Suprapubic skin (tissue), 4 donors: ENCODE results near the gene KRTAP4-5. TPM values are rescaled to one million over a fixed set of nuclear protein-coding genes. Genes with fewer than 3 reads are reported as not detected.
"Not testable (repeated sequence)": the region's sequence is repeated elsewhere in the genome, so short reads cannot be mapped to it uniquely, and the experiment has no call there.

ENCODE experiments used
- DNase-seq, 2 donors: peaks; one replicate each; pipeline ENCODE4 v3.0.0-alpha.2; 2019; ENCODE audit warnings: low spot score in 2 of 2
- H3K27ac ChIP-seq: fragments of 200-600 bp; sonication (generic); one replicate; pipeline ENCODE4 v1.5.1; 2019
- H3K27me3 ChIP-seq: fragments of 200-600 bp; sonication (generic); one replicate; pipeline ENCODE4 v1.5.1; 2019
- H3K36me3 ChIP-seq: fragments of 200-600 bp; sonication (generic); one replicate; pipeline ENCODE4 v1.5.1; 2019
- H3K4me1 ChIP-seq: fragments of 200-600 bp; sonication (generic); one replicate; pipeline ENCODE4 v1.5.1; 2019
- H3K4me3 ChIP-seq: fragments of 200-600 bp; sonication (generic); one replicate; pipeline ENCODE4 v1.5.1; 2019; ENCODE audit warnings: mild to moderate bottlenecking
- H3K9me3 ChIP-seq: fragments of 200-600 bp; sonication (generic); one replicate; pipeline ENCODE4 v1.5.1; 2019
- EP300 ChIP-seq: sonication (generic); formaldehyde crosslinking; IDR thresholded peaks from one replicate; pipeline ENCODE4 v1.6.1; 2017; ENCODE audit warnings: antibody characterized with exemption
- POLR2A ChIP-seq, 2 donors: fragments of 450-650 bp; IDR thresholded peaks; one replicate each; pipeline ENCODE4 v1.6.1; 2017; ENCODE audit warnings: antibody characterized with exemption in 2 of 2, mild to moderate bottlenecking in 2 of 2, moderate library complexity in 2 of 2
- POLR2AphosphoS5 ChIP-seq, 3 donors: sonication (generic); formaldehyde crosslinking; IDR thresholded peaks; one replicate each; pipeline ENCODE4 v1.6.1; 2017; ENCODE audit warnings: antibody characterized with exemption in 3 of 3
- WGBS: methylation state at CpG from one replicate; pipeline ENCODE4 v1.1.5; 2018; 5-methylcytosine and 5-hydroxymethylcytosine counted together
- total RNA-seq, 4 donors: library from RNA; depleted of rRNA; stranded (reverse); fragments of >200 nt; gene quantifications; one replicate each; pipeline ENCODE4 v1.1.0, GENCODE V29; 2016
- TF ChIP-seq, protein P1 (sequence below), 2 donors: fragments of 200-600 bp in 1 of 2; fragments of 450-650 bp in 1 of 2; sonication (generic) in 1 of 2; IDR thresholded peaks; one replicate each; pipeline ENCODE4 v1.5.1; 2016 to 2019; ENCODE audit warnings: antibody characterized with exemption in 2 of 2, mild to moderate bottlenecking in 1 of 2, moderate library complexity in 1 of 2

KRTAP4-5 gene
- total RNA-seq, 4 donors from 2014 or later = 1.1 to 19.2 (median 2.2) TPM; not detected in 1

- no peaks in the 10 kb centered on the region for H3K36me3 ChIP-seq
- TF ChIP-seq POLR2A (IDR thresholded peaks at IDR 0.05) = no peak
- TF ChIP-seq EP300 = no peak
- TF ChIP-seq POLR2AphosphoS5 (IDR thresholded peaks at IDR 0.05) = no peak
- TF ChIP-seq, protein P1, sequence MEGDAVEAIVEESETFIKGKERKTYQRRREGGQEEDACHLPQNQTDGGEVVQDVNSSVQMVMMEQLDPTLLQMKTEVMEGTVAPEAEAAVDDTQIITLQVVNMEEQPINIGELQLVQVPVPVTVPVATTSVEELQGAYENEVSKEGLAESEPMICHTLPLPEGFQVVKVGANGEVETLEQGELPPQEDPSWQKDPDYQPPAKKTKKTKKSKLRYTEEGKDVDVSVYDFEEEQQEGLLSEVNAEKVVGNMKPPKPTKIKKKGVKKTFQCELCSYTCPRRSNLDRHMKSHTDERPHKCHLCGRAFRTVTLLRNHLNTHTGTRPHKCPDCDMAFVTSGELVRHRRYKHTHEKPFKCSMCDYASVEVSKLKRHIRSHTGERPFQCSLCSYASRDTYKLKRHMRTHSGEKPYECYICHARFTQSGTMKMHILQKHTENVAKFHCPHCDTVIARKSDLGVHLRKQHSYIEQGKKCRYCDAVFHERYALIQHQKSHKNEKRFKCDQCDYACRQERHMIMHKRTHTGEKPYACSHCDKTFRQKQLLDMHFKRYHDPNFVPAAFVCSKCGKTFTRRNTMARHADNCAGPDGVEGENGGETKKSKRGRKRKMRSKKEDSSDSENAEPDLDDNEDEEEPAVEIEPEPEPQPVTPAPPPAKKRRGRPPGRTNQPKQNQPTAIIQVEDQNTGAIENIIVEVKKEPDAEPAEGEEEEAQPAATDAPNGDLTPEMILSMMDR (IDR thresholded peaks at IDR 0.05) = no peak
- H3K27ac ChIP-seq = no peak overlapping the region
- no peak overlapping the region for H3K4me3 ChIP-seq
- DNase-seq = no peak
- 59% methylated on average over 4 of the region's 4 CpGs for WGBS
- H3K27me3 ChIP-seq = peaks cover 9% of the 10 kb centered on the region
- no peaks in the 10 kb centered on the region for H3K4me1 ChIP-seq
- no peaks in the 10 kb centered on the region for H3K9me3 ChIP-seq
These were observed 30.9 kb downstream of the KRTAP4-5 start for GRCh38 chr17:41118721-41119120.

DNA sequence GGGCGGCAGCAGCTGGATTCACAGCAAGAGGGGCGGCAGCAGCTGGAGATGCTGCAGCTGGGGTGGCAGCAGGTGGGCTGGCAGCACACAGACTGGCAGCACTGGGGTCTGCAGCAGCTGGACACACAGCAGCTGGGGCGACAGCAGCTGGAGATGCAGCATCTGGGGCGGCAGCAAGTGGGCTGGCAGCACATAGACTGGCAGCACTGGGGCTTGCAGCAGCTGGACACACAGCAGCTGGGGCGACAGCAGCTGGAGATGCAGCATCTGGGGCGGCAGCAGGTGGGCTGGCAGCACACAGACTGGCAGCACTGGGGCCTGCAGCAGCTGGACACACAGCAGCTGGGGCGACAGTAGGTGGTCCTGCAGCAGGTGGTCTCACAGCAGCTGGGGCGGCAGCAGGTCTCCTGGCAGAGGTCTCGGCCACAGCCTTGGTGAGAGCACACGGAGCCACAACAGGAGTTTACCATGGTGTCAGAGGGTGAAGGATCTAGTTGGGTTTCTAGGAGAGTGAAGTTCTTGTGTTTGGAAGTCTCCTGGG is 31.7 kb downstream of the KRTAP4-5 start, which contains the start of gene KRTAP4-11:
Gene KRTAP4-11, minus strand, starts transcription at position 528 of the 541 bp plus-strand sequence. Its CDS starts 58 bp downstream, at position 470.
- not testable (repeated sequence) for H3K4me3 ChIP-seq, H3K27ac ChIP-seq, DNase-seq, H3K4me1 ChIP-seq, H3K27me3 ChIP-seq, H3K36me3 ChIP-seq, H3K9me3 ChIP-seq
- 76% methylated on average over 8 of the region's 10 CpGs for WGBS

- no peaks in the 10 kb centered on the region for H3K36me3 ChIP-seq
- no peak for TF ChIP-seq EP300
- TF ChIP-seq, protein P1 (IDR thresholded peaks at IDR 0.05) = no peak
- no peak for TF ChIP-seq POLR2A (IDR thresholded peaks at IDR 0.05)
- TF ChIP-seq POLR2AphosphoS5 (IDR thresholded peaks at IDR 0.05) = no peak
- H3K9me3 ChIP-seq = no peaks in the 10 kb centered on the region
- no peaks in the 10 kb centered on the region for H3K4me1 ChIP-seq
- H3K4me3 ChIP-seq = no peak overlapping the region
- H3K27ac ChIP-seq = no peak overlapping the region
- 23% methylated on average over 4 of the region's 5 CpGs for WGBS
- H3K27me3 ChIP-seq = peaks cover 9% of the 10 kb centered on the region
- no peak for DNase-seq
These were observed 33.3 kb downstream of the KRTAP4-5 start for GRCh38 chr17:41116297-41116696.

GRCh38 chr17:41111151-41111885 is 38.3 kb downstream of the KRTAP4-5 start:
- WGBS = 84% methylated on average over 2 of the region's 2 CpGs
- no peak for TF ChIP-seq POLR2A (IDR thresholded peaks at IDR 0.05)
- no peak for TF ChIP-seq POLR2AphosphoS5 (IDR thresholded peaks at IDR 0.05)
- Histone ChIP-seq H3K9me3 (no peaks in the 10 kb centered on the region), H3K27ac (no peak overlapping the region), H3K36me3 (no peaks in the 10 kb centered on the region), H3K27me3 (peaks cover 5% of the 10 kb centered on the region), H3K4me1 (no peaks in the 10 kb centered on the region), H3K4me3 (no peak overlapping the region)
- DNase-seq = no peak

DNA sequence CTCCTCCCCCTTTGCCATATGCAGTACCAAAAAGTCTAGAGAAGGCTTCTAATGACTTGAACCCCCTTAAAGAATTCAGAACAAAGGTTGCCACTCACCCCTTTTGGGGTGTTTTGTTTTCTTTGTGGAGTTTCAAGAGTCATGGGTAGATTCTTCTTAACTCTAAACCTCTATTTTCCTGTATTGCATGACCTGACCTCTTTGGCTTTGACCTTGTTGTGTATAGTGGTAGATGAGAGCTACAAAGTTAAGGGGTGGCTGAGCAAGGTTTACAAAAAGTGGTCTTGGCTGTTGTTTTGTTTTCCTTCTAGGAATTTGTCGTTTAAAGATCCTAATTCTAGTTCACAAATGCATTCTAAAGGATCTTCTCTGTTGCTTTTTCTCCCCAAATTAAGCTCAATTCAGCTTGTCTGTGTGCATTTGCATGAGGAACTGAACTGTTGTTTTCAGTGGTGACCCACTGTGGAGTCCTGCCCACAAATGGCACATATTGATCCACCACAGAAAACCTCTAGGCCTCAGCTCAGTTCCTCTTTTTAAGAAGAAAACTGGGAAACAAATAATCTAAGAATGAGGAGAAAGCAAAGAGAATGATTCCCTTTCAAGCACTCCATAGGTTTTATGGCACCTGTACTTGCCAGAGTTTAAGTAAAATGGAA is 40.8 kb downstream of the KRTAP4-5 start:
- DNase-seq, H3K27me3 ChIP-seq, H3K36me3 ChIP-seq, H3K27ac ChIP-seq, H3K4me1 ChIP-seq, H3K9me3 ChIP-seq, H3K4me3 ChIP-seq: not testable (repeated sequence)
- 0% methylated on average over 1 of the region's 1 CpG for WGBS

- DNase-seq = no peak
- no peaks in the 10 kb centered on the region for H3K36me3 ChIP-seq
- no peaks in the 10 kb centered on the region for H3K9me3 ChIP-seq
- no peak overlapping the region for H3K4me3 ChIP-seq
- WGBS = 89% methylated on average over 1 of the region's 1 CpG
- TF ChIP-seq POLR2A (IDR thresholded peaks at IDR 0.05) (no peak), POLR2AphosphoS5 (IDR thresholded peaks at IDR 0.05) (no peak), EP300 (no peak)
- TF ChIP-seq, protein P1 (IDR thresholded peaks at IDR 0.05) = no peak
- H3K27ac ChIP-seq = no peak overlapping the region
- no peaks in the 10 kb centered on the region for H3K4me1 ChIP-seq
- H3K27me3 ChIP-seq = no peaks in the 10 kb centered on the region
These were observed 41.6 kb downstream of the KRTAP4-5 start for GRCh38 chr17:41107941-41108450.

GRCh38 chr17:41105347-41105746 is 44.3 kb downstream of the KRTAP4-5 start, which contains the start of gene KRTAP4-9:
Gene KRTAP4-9, plus strand, starts transcription at chr17:41105389. Its CDS starts 0 bp downstream, at chr17:41105389.
- not testable (repeated sequence) for H3K9me3 ChIP-seq, H3K27me3 ChIP-seq, DNase-seq, H3K4me1 ChIP-seq, H3K27ac ChIP-seq, H3K36me3 ChIP-seq, H3K4me3 ChIP-seq
- 100% methylated on average over 1 of the region's 10 CpGs for WGBS

GRCh38 chr17:41104386-41105038 is 45.1 kb downstream of the KRTAP4-5 start:
- not testable (repeated sequence) for H3K4me3 ChIP-seq, H3K36me3 ChIP-seq, H3K27ac ChIP-seq, H3K4me1 ChIP-seq, H3K27me3 ChIP-seq, H3K9me3 ChIP-seq, DNase-seq
- WGBS = 64% methylated on average over 2 of the region's 2 CpGs
